Breast epithelium (tissue), 4 donors: Measurements from ENCODE around the gene DNPEP. TPM values are rescaled to one million over a fixed set of nuclear protein-coding genes. Genes with fewer than 3 reads are reported as not detected.
"Not testable (repeated sequence)": the region's sequence is repeated elsewhere in the genome, so short reads cannot be mapped to it uniquely, and the experiment has no call there.

ENCODE experiments used
- DNase-seq, 2 donors: peaks; one replicate each; pipeline ENCODE4 v3.0.0-alpha.2; 2019; ENCODE audit warnings: low spot score in 2 of 2
- H3K27ac ChIP-seq, 2 donors: fragments of 200-600 bp; sonication (generic) in 1 of 2; one replicate each; pipeline ENCODE4 v1.5.1; 2016 to 2019; ENCODE audit warnings: mild to moderate bottlenecking in 1 of 2
- H3K27me3 ChIP-seq, 2 donors: fragments of 200-600 bp; sonication (generic) in 1 of 2; one replicate each; pipeline versions ENCODE4 v1.5.1 to v1.6.0; 2017 to 2019; ENCODE audit warnings: control low read depth in 1 of 2, mild to moderate bottlenecking in 1 of 2
- H3K36me3 ChIP-seq: fragments of 200-600 bp; one replicate; pipeline ENCODE4 v1.5.1; 2019
- H3K4me1 ChIP-seq, 2 donors: fragments of 200-600 bp; sonication (generic); one replicate each; pipeline ENCODE4 v1.5.1; 2016 to 2019; ENCODE audit warnings: control low read depth in 1 of 2
- H3K4me3 ChIP-seq, 3 donors: fragments of 200-600 bp; sonication (generic); 1 replicate in 2 of 3; 2 replicates in 1 of 3; pipeline ENCODE4 v1.5.1; 2016 to 2019; ENCODE audit warnings: mild to moderate bottlenecking in 3 of 3, moderate library complexity in 2 of 3
- H3K9me3 ChIP-seq, 2 donors: fragments of 200-600 bp; sonication (generic) in 1 of 2; one replicate each; pipeline ENCODE4 v1.5.1; 2016 to 2019; ENCODE audit warnings: control low read depth in 1 of 2
- CTCF ChIP-seq, 3 donors: fragments of 450-650 bp; IDR thresholded peaks; one replicate each; pipeline ENCODE4 v1.5.1; 2016 to 2017; ENCODE audit warnings: antibody characterized with exemption in 3 of 3, mild to moderate bottlenecking in 3 of 3, moderate library complexity in 3 of 3
- POLR2A ChIP-seq: fragments of 450-650 bp; IDR thresholded peaks from one replicate; pipeline ENCODE4 v1.6.1; 2016; ENCODE audit warnings: antibody characterized with exemption, mild to moderate bottlenecking, moderate library complexity
- POLR2AphosphoS5 ChIP-seq, 3 donors: sonication (generic); formaldehyde crosslinking; IDR thresholded peaks; one replicate each; pipeline ENCODE4 v1.6.1; 2017; ENCODE audit warnings: antibody characterized with exemption in 3 of 3
- intact Hi-C: fragments of 100-400 bp; cut with DNase I; formaldehyde crosslinking; loops from one replicate; pipeline ENCODE4 v1.15.1; 2023; ENCODE audit warnings: low total_unique reads
- total RNA-seq, 3 donors: library from RNA; depleted of rRNA; stranded (reverse); fragments of >200 nt; gene quantifications; one replicate each; pipeline ENCODE4 v1.1.0, GENCODE V29; 2016

DNPEP gene
- total RNA-seq, 3 donors from 2014 or later = 49.8 to 81.9 (median 79.0) TPM

- TF ChIP-seq CTCF (IDR thresholded peaks at IDR 0.05) (no peak), POLR2A (no peak), POLR2AphosphoS5 (IDR thresholded peaks at IDR 0.05) (no peak)
- intact Hi-C loops = loop anchor here (10.0 kb wide), 1 partner anchor 116 kb away; no protein-coding TSS in a partner anchor
- Histone ChIP-seq H3K36me3 (no peaks in the 10 kb centered on the region), H3K4me1 (no peaks in the 10 kb centered on the region), H3K27me3 (no peaks in the 10 kb centered on the region), H3K4me3 (no peak overlapping the region), H3K27ac (no peak overlapping the region), H3K9me3 (no peaks in the 10 kb centered on the region)
- DNase-seq = no peak
Measured at GRCh38 chr2:219408631-219409030, 20.9 kb upstream of the DNPEP start.

- intact Hi-C loops = loop anchor here (10.0 kb wide), 1 partner anchor 117 kb away; no protein-coding TSS in a partner anchor
- H3K4me1 ChIP-seq = no peaks in the 10 kb centered on the region
Measured at GRCh38 chr2:219408204-219408603, 20.5 kb upstream of the DNPEP start.

GRCh38 chr2:219407343-219407742 lies 19.6 kb upstream of the DNPEP start:
- not testable (repeated sequence) for H3K36me3 ChIP-seq, DNase-seq, H3K9me3 ChIP-seq, H3K27ac ChIP-seq, H3K4me3 ChIP-seq, H3K4me1 ChIP-seq, H3K27me3 ChIP-seq
- intact Hi-C loops = loop anchor here (10.0 kb wide), 1 partner anchor 117 kb away; no protein-coding TSS in a partner anchor

More at GRCh38 chr2:219408204-219408603, 20.5 kb upstream of the DNPEP start:
- no peak for DNase-seq
- H3K9me3 ChIP-seq = no peaks in the 10 kb centered on the region
- TF ChIP-seq POLR2AphosphoS5 (IDR thresholded peaks at IDR 0.05) (no peak), CTCF (IDR thresholded peaks at IDR 0.05) (no peak), POLR2A (no peak)
- H3K27ac ChIP-seq = no peak overlapping the region
- H3K4me3 ChIP-seq = no peak overlapping the region
- H3K36me3 ChIP-seq = no peaks in the 10 kb centered on the region
- no peaks in the 10 kb centered on the region for H3K27me3 ChIP-seq

- H3K9me3 ChIP-seq = no peaks in the 10 kb centered on the region
- no peak for TF ChIP-seq CTCF (IDR thresholded peaks at IDR 0.05)
- no peak for TF ChIP-seq POLR2AphosphoS5 (IDR thresholded peaks at IDR 0.05)
- TF ChIP-seq POLR2A = no peak
- DNase-seq = no peak
- H3K36me3 ChIP-seq = no peaks in the 10 kb centered on the region
- H3K4me1 ChIP-seq = peaks cover 0 to 5% of the 10 kb centered on the region in 2 donors
- H3K4me3 ChIP-seq = no peak overlapping the region
- no peaks in the 10 kb centered on the region for H3K27me3 ChIP-seq
- intact Hi-C loops = loop anchor here (10.0 kb wide), 1 partner anchor 118 kb away; no protein-coding TSS in a partner anchor
- H3K27ac ChIP-seq = no peak overlapping the region
Measured at GRCh38 chr2:219406861-219407230, 19.1 kb upstream of the DNPEP start.

GRCh38 chr2:219405958-219406860 lies 18.5 kb upstream of the DNPEP start:
- intact Hi-C loops = loop anchor here (10.0 kb wide), 1 partner anchor 119 kb away; no protein-coding TSS in a partner anchor
- H3K36me3 ChIP-seq = no peaks in the 10 kb centered on the region
- H3K4me3 ChIP-seq = no peak overlapping the region
- DNase-seq = no peak
- no peak overlapping the region for H3K27ac ChIP-seq
- no peaks in the 10 kb centered on the region for H3K9me3 ChIP-seq
- TF ChIP-seq POLR2A = no peak
- no peak for TF ChIP-seq CTCF (IDR thresholded peaks at IDR 0.05)
- TF ChIP-seq POLR2AphosphoS5 (IDR thresholded peaks at IDR 0.05) = no peak
- H3K27me3 ChIP-seq = no peaks in the 10 kb centered on the region
- H3K4me1 ChIP-seq = peaks cover 0 to 5% of the 10 kb centered on the region in 2 donors
